Gastroesophageal sphincter (tissue), 4 donors: ENCODE data around the gene DOCK6. TPM values are rescaled to one million over a fixed set of nuclear protein-coding genes. Genes with fewer than 3 reads are reported as not detected.
A peak's percentile ranks its signal among the peaks of the same experiment; 100 is the strongest.

ENCODE experiments used
- ATAC-seq: fragments of 150-250 bp; one replicate; pipeline ENCODE4 v1.9.1; 2016; ENCODE audit warnings: mild to moderate bottlenecking, moderate library complexity
- H3K27ac ChIP-seq, 4 donors: fragments of 200-600 bp; sonication (generic) in 3 of 4; 1 replicate in 3 of 4; 2 replicates in 1 of 4; pipeline ENCODE4 v1.5.1; 2016 to 2019
- H3K27me3 ChIP-seq: fragments of 200-600 bp; sonication (generic); one replicate; pipeline ENCODE4 v1.5.1; 2019
- H3K36me3 ChIP-seq, 2 donors: fragments of 200-600 bp; sonication (generic); one replicate each; pipeline ENCODE4 v1.5.1; 2019; ENCODE audit warnings: control low read depth in 1 of 2
- H3K4me1 ChIP-seq, 3 donors: fragments of 200-600 bp; sonication (generic); 1 replicate in 2 of 3; 2 replicates in 1 of 3; pipeline ENCODE4 v1.5.1; 2016 to 2019; ENCODE audit warnings: control low read depth in 2 of 3
- H3K4me3 ChIP-seq, 2 donors: fragments of 200-600 bp; sonication (generic); one replicate each; pipeline ENCODE4 v1.5.1; 2019; ENCODE audit warnings: mild to moderate bottlenecking in 1 of 2, moderate library complexity in 1 of 2
- H3K9me3 ChIP-seq, 3 donors: fragments of 200-600 bp; sonication (generic); one replicate each; pipeline ENCODE4 v1.5.1; 2017 to 2019; ENCODE audit warnings: control low read depth in 2 of 3
- CTCF ChIP-seq, 4 experiments: fragments of 200-600 bp in 2 of 4; fragments of 450-650 bp in 2 of 4; sonication (generic) in 1 of 4; IDR thresholded peaks; one replicate each; pipeline ENCODE4 v1.5.1; 2017 to 2019; ENCODE audit warnings: antibody characterized with exemption in 4 of 4, mild to moderate bottlenecking in 2 of 4, moderate library complexity in 2 of 4
- EP300 ChIP-seq: sonication (generic); formaldehyde crosslinking; IDR thresholded peaks from one replicate; pipeline ENCODE4 v1.6.1; 2017; ENCODE audit warnings: antibody characterized with exemption, mild to moderate bottlenecking
- POLR2A ChIP-seq, 2 donors: fragments of 450-650 bp; IDR thresholded peaks; one replicate each; pipeline ENCODE4 v1.6.1; 2017; ENCODE audit warnings: antibody characterized with exemption in 2 of 2, mild to moderate bottlenecking in 2 of 2, moderate library complexity in 1 of 2
- POLR2AphosphoS5 ChIP-seq: sonication (generic); formaldehyde crosslinking; IDR thresholded peaks from one replicate; pipeline ENCODE4 v1.6.1; 2017; ENCODE audit warnings: antibody characterized with exemption
- WGBS, 2 donors: methylation state at CpG; one replicate each; pipeline ENCODE4 v1.1.5; 2018; ENCODE audit warnings: low coverage in 1 of 2; 5-methylcytosine and 5-hydroxymethylcytosine counted together
- total RNA-seq, 4 donors: library from RNA; depleted of rRNA; stranded (reverse); fragments of >200 nt; gene quantifications; one replicate each; pipeline ENCODE4 v1.1.0, GENCODE V29; 2016

Gene DOCK6
- total RNA-seq, 4 donors from 2014 or later: 18.5 to 43.1 (median 29.1) TPM

GRCh38 chr19:11159598-11160439, 102.5 kb downstream of the DOCK6 start:
- Histone ChIP-seq H3K4me1 (peaks cover 4 to 99% (median 38%) of the 10 kb centered on the region in 3 donors), H3K27me3 (no peaks in the 10 kb centered on the region), H3K27ac (peak overlapping the region; percentile 69 to 87 (median 82)), H3K9me3 (no peaks in the 10 kb centered on the region), H3K4me3 (no peak overlapping the region), H3K36me3 (peaks cover 0 to 14% of the 10 kb centered on the region in 2 donors)
- 17 to 18% methylated on average over 11 to 16 of the region's 16 CpGs for WGBS, 2 donors
- TF ChIP-seq CTCF (IDR thresholded peaks at IDR 0.05) (peak in 3 of 4 experiments; percentile 6 to 36 (median 14)), POLR2A (IDR thresholded peaks at IDR 0.05) (no peak), POLR2AphosphoS5 (peak; percentile 91)
- peak; percentile 62 for ATAC-seq

- peak within 1 kb of the TSS; percentile 29 to 60 for H3K4me3 ChIP-seq
- H3K27me3 ChIP-seq: no peaks in the 10 kb centered on the region
- H3K9me3 ChIP-seq: no peaks in the 10 kb centered on the region
- no peaks in the 10 kb centered on the region for H3K36me3 ChIP-seq
- no peak for TF ChIP-seq EP300
- TF ChIP-seq POLR2AphosphoS5: peak; percentile 12
- no peak for TF ChIP-seq POLR2A (IDR thresholded peaks at IDR 0.05)
- TF ChIP-seq CTCF (IDR thresholded peaks at IDR 0.05): peak in 1 of 4 experiments; percentile 13
- peak within 1 kb of the TSS; percentile 52 to 87 (median 84) for H3K27ac ChIP-seq
- peak; percentile 87 for ATAC-seq
- H3K4me1 ChIP-seq: peaks cover 0 to 95% (median 43%) of the 10 kb centered on the region in 3 donors
- 0% methylated on average over 9 of the region's 50 CpGs; no CpG with 5 or more reads in 1 of the 2 donors for WGBS, 2 donors
These were observed 106.8 kb downstream of the DOCK6 start, which contains the start of gene SPC24 for GRCh38 chr19:11155373-11156120. TSS of gene SPC24 (minus strand) at chr19:11155782. CDS start at chr19:11155776, 6 bp downstream.

- ATAC-seq: no peak
- WGBS, 2 donors: 39 to 44% methylated on average over 1 to 5 of the region's 6 CpGs
- H3K4me1 ChIP-seq: peaks cover 0 to 91% (median 39%) of the 10 kb centered on the region in 3 donors
These were observed 107.7 kb downstream of the DOCK6 start for GRCh38 chr19:11154683-11155047.

GRCh38 chr19:11152318-11153062, 109.8 kb downstream of the DOCK6 start:
- Histone ChIP-seq H3K36me3 (no peaks in the 10 kb centered on the region), H3K27me3 (no peaks in the 10 kb centered on the region), H3K4me1 (peaks cover 0 to 84% (median 31%) of the 10 kb centered on the region in 3 donors), H3K27ac (peak overlapping the region; percentile 77 to 91 (median 88)), H3K4me3 (no peak overlapping the region), H3K9me3 (no peaks in the 10 kb centered on the region)
- ATAC-seq: peak; percentile 87
- 33 to 34% methylated on average over 1 to 7 of the region's 11 CpGs for WGBS, 2 donors
- TF ChIP-seq POLR2AphosphoS5 (peak; percentile 99), POLR2A (IDR thresholded peaks at IDR 0.05) (no peak)

More at GRCh38 chr19:11154683-11155047, 107.7 kb downstream of the DOCK6 start:
- Histone ChIP-seq H3K4me3 (no peak overlapping the region), H3K36me3 (no peaks in the 10 kb centered on the region), H3K27me3 (no peaks in the 10 kb centered on the region), H3K27ac (peak overlapping the region; percentile 9 to 87 (median 72)), H3K9me3 (no peaks in the 10 kb centered on the region)
- TF ChIP-seq CTCF (IDR thresholded peaks at IDR 0.05) (no peak), POLR2AphosphoS5 (no peak), POLR2A (IDR thresholded peaks at IDR 0.05) (no peak)

- Histone ChIP-seq H3K27ac (peak overlapping the region; percentile 3 to 91 (median 88)), H3K4me1 (peaks cover 0 to 71% (median 26%) of the 10 kb centered on the region in 3 donors), H3K9me3 (no peaks in the 10 kb centered on the region), H3K36me3 (no peaks in the 10 kb centered on the region), H3K4me3 (no peak overlapping the region), H3K27me3 (no peaks in the 10 kb centered on the region)
- ATAC-seq: no peak
- no peak for TF ChIP-seq POLR2A (IDR thresholded peaks at IDR 0.05)
- TF ChIP-seq CTCF (IDR thresholded peaks at IDR 0.05): no peak
- no peak for TF ChIP-seq EP300
- no peak for TF ChIP-seq POLR2AphosphoS5
- 20 to 30% methylated on average over 7 of the region's 7 CpGs for WGBS, 2 donors
These were observed 111.1 kb downstream of the DOCK6 start for GRCh38 chr19:11151181-11151580.
